Parathyroid adenoma (tissue), 2 donors: ENCODE measurements around the gene NTMT2.

ENCODE experiments used
- H2AFZ ChIP-seq: fragments of 300-600 bp; sonication (generic); one replicate; pipeline ENCODE4 v1.7.0; 2017; ENCODE audit warnings: antibody characterized with exemption, mild to moderate bottlenecking
- H3K27ac ChIP-seq: fragments of 300-600 bp; sonication (generic); one replicate; pipeline ENCODE4 v1.7.0; 2017
- H3K27me3 ChIP-seq: fragments of 300-600 bp; sonication (generic); one replicate; pipeline ENCODE4 v1.7.0; 2017; ENCODE audit warnings: low read length; ENCODE audit not compliant: control insufficient read depth, insufficient read depth
- H3K36me3 ChIP-seq: fragments of 300-600 bp; sonication (generic); one replicate; pipeline ENCODE4 v1.7.0; 2017; ENCODE audit warnings: low read length; ENCODE audit not compliant: control insufficient read depth, insufficient read depth
- H3K4me1 ChIP-seq: fragments of 300-600 bp; sonication (generic); one replicate; pipeline ENCODE4 v1.7.0; 2017; ENCODE audit warnings: control low read depth
- H3K4me2 ChIP-seq: fragments of 300-600 bp; sonication (generic); one replicate; pipeline ENCODE4 v1.7.0; 2017; ENCODE audit warnings: low read length
- H3K4me3 ChIP-seq: fragments of 300-600 bp; sonication (generic); one replicate; pipeline ENCODE4 v1.7.0; 2017; ENCODE audit warnings: low read depth, low read length
- H3K79me2 ChIP-seq: fragments of 300-600 bp; sonication (generic); one replicate; pipeline ENCODE4 v1.7.0; 2017; ENCODE audit warnings: control low read depth
- H3K9ac ChIP-seq: fragments of 300-600 bp; sonication (generic); one replicate; pipeline ENCODE4 v1.7.0; 2017; ENCODE audit warnings: mild to moderate bottlenecking
- H3K9me3 ChIP-seq: fragments of 300-600 bp; sonication (generic); one replicate; pipeline ENCODE4 v1.7.0; 2017; ENCODE audit warnings: low read length; ENCODE audit not compliant: control insufficient read depth
- TF ChIP-seq, protein P1 (sequence below): fragments of 300-600 bp; sonication (generic); IDR thresholded peaks from one replicate; pipeline ENCODE4 v1.7.0; 2017; ENCODE audit warnings: antibody characterized with exemption, mild to moderate bottlenecking
- donor health status: primary hyperparathyroidism.

NTMT2 gene

DNA sequence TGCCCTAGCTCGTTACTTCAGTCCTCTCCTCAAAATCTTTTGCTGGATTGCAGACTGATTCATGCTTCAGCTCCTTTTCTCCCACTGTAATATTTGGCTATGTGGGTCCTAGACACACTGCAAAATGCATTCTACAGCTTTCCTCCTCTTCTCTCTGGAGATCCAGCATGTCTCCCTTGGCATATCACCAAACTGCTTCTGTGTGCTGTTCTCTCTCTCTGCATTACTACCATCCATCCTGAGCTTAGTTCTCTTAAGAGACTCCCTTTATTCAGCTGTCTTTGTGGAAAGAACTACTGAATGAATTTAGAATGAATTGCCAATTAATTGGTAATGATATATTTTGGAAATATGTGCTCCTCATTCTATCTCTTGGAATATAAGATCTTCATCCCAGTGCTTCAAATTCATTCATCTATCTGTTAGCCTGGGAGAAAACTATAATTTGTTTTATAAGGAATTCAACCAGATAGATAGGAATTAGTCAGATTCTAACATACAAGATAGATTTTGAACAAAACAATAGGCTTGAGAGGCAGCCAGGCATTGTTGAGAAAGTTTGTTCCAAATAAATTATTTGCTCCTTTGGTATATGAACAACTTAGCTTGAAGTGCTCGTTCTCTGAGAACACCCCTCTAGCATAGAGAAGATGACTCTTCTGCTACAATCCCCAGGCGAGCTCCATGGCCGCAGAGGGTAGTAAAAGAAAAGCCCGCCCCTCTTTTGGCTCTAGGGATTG lies 71.9 kb downstream of the NTMT2 start:
- no peak overlapping the region for H2AFZ ChIP-seq
- H3K27ac ChIP-seq, result no peak overlapping the region
- no peaks in the 10 kb centered on the region for H3K27me3 ChIP-seq
- no peaks in the 10 kb centered on the region for H3K79me2 ChIP-seq
- H3K4me2 ChIP-seq, result no peak overlapping the region
- no peaks in the 10 kb centered on the region for H3K4me1 ChIP-seq
- H3K9me3 ChIP-seq, result no peaks in the 10 kb centered on the region
- TF ChIP-seq, protein P1, sequence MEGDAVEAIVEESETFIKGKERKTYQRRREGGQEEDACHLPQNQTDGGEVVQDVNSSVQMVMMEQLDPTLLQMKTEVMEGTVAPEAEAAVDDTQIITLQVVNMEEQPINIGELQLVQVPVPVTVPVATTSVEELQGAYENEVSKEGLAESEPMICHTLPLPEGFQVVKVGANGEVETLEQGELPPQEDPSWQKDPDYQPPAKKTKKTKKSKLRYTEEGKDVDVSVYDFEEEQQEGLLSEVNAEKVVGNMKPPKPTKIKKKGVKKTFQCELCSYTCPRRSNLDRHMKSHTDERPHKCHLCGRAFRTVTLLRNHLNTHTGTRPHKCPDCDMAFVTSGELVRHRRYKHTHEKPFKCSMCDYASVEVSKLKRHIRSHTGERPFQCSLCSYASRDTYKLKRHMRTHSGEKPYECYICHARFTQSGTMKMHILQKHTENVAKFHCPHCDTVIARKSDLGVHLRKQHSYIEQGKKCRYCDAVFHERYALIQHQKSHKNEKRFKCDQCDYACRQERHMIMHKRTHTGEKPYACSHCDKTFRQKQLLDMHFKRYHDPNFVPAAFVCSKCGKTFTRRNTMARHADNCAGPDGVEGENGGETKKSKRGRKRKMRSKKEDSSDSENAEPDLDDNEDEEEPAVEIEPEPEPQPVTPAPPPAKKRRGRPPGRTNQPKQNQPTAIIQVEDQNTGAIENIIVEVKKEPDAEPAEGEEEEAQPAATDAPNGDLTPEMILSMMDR, result no peak
- no peak overlapping the region for H3K9ac ChIP-seq
- no peaks in the 10 kb centered on the region for H3K36me3 ChIP-seq
- no peak overlapping the region for H3K4me3 ChIP-seq

DNA sequence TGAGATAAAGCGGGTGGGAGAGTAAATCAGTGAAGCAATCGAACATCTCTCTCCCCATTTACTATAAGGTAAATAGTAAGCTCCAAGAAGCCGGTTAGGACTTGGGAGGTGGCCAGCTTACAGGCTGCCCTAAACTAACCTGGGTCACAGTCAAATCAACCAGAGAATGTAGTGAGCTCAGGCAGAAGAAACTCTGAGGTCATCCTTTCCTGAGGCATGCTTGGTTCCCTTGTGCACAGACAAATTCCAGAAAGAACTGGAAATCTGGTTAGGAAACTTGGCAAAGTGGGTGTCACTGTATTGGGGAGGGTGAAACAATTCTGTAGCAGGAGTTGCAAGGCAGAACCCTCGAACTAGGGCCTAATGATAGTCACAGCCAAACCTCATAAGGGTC lies 72.5 kb downstream of the NTMT2 start:
- Histone ChIP-seq H3K79me2 (no peaks in the 10 kb centered on the region), H3K9me3 (no peaks in the 10 kb centered on the region), H3K4me3 (no peak overlapping the region), H3K9ac (no peak overlapping the region), H3K4me2 (no peak overlapping the region), H3K36me3 (no peaks in the 10 kb centered on the region), H3K4me1 (no peaks in the 10 kb centered on the region), H3K27ac (no peak overlapping the region), H3K27me3 (no peaks in the 10 kb centered on the region), H2AFZ (no peak overlapping the region)
- TF ChIP-seq, protein P1, result no peak
